Hematopoietic multipotent progenitor cell treated with erythropoietin and hydrocortisone succinate and interleukin-3 and kit ligand, for 6 days (in vitro differentiated cells): ENCODE measurements around the gene C3orf22.

Experiments
- DNase-seq: peaks from one replicate; pipeline ENCODE4 v3.0.0-alpha.2; 2015

The C3orf22 gene

GRCh38 chr3:126511291-126511690 is 47.4 kb downstream of the C3orf22 start:
- no peak for DNase-seq

GRCh38 chr3:126510308-126510910 is 48.3 kb downstream of the C3orf22 start:
- no peak for DNase-seq

- no peak for DNase-seq
These were observed 49.0 kb downstream of the C3orf22 start for GRCh38 chr3:126509597-126510307.

GRCh38 chr3:126508564-126508964 is 50.2 kb downstream of the C3orf22 start:
- no peak for DNase-seq

- no peak for DNase-seq
These were observed 50.8 kb downstream of the C3orf22 start for GRCh38 chr3:126507886-126508285.

- DNase-seq, result no peak
These were observed 55.0 kb downstream of the C3orf22 start for GRCh38 chr3:126503701-126504100.

GRCh38 chr3:126502656-126503055 is 56.1 kb downstream of the C3orf22 start:
- DNase-seq, result no peak

GRCh38 chr3:126501736-126502135 is 57.0 kb downstream of the C3orf22 start:
- DNase-seq, result no peak

- DNase-seq, result no peak
These were observed 57.7 kb downstream of the C3orf22 start for GRCh38 chr3:126501054-126501453.

- no peak for DNase-seq
These were observed 58.7 kb downstream of the C3orf22 start for GRCh38 chr3:126500016-126500415.
